HepG2 (cell line): Measurements from ENCODE around the gene FAF1. TPM values are rescaled to one million over a fixed set of nuclear protein-coding genes. Genes with fewer than 3 reads are reported as not detected.

Source experiments
- ATAC-seq: fragments of 200-7000 bp; cut with Tn5 transposase; 3 replicates; pipeline ENCODE4 v1.9.1; 2020; ENCODE audit warnings: mild to moderate bottlenecking, moderate library complexity
- BruUV-seq: library from RNA; stranded (reverse); fragments of 400-500 nt; replicated peaks from 2 replicates; lab custom pipeline; 2021; lab: Mats Ljungman, UMichigan
- CTCF ChIA-PET: fragments of 300-600 bp; formaldehyde crosslinking; extraction: SDS; loops from one replicate; lab custom pipeline; 2021; ENCODE audit warnings: low total read pairs, inconsistent platforms, low intra/inter-chr PET ratio; lab: Yijun Ruan, JAX
- POLR2A ChIA-PET: fragments of 350-600 bp; sonication (Branson Sonifier 250); formaldehyde crosslinking; loops from one replicate; lab custom pipeline; 2020; ENCODE audit warnings: antibody characterized with exemption, inconsistent platforms; lab: Yijun Ruan, JAX
- DNase-seq: peaks from one replicate; pipeline ENCODE4 v3.0.0-alpha.2; 2015; ENCODE audit warnings: low spot score
- FAIRE-seq: peaks from 3 replicates; lab custom pipeline; 2011; peaks lifted over from hg19 to GRCh38; lab: Jason Lieb, UNC
- H2AFZ ChIP-seq: one replicate; pipeline ENCODE4 v1.6.1; 2011; ENCODE audit warnings: low read length, inconsistent platforms
- H3K27ac ChIP-seq: fragments of 300-600 bp; 3 replicates; pipeline ENCODE4 v1.8.0; 2011; ENCODE audit warnings: mixed run types, mild to moderate bottlenecking, mixed read lengths, low read length, inconsistent platforms; ENCODE audit not compliant: insufficient read depth; ENCODE audit errors: extremely low read length
- H3K27me3 ChIP-seq, 2 experiments: fragments of 200-600 bp in 1 of 2; 2 replicates in 1 of 2; 3 replicates in 1 of 2; pipeline versions ENCODE4 v1.6.0 to v1.8.0; 2011; ENCODE audit warnings: low read length in 2 of 2, mild to moderate bottlenecking in 2 of 2, moderate library complexity in 2 of 2, inconsistent platforms in 1 of 2; ENCODE audit not compliant: insufficient read depth in 2 of 2, control insufficient read depth in 1 of 2
- H3K36me3 ChIP-seq, 2 experiments: fragments of 200-600 bp in 1 of 2; replicated peaks in 1 of 2; 2 replicates in 1 of 2; 3 replicates in 1 of 2; pipeline versions ENCODE4 v1.5.1 to v1.8.0; 2011; ENCODE audit warnings: low read length in 2 of 2, inconsistent platforms in 1 of 2; ENCODE audit not compliant: insufficient read depth in 2 of 2, control insufficient read depth in 1 of 2
- H3K4me1 ChIP-seq: 2 replicates; pipeline ENCODE4 v1.5.1; 2012; ENCODE audit warnings: low read length, inconsistent platforms; ENCODE audit not compliant: insufficient read depth
- H3K4me2 ChIP-seq: 2 replicates; pipeline ENCODE4 v1.6.0; 2011; ENCODE audit warnings: low read depth, low read length, inconsistent platforms
- H3K4me3 ChIP-seq, 3 experiments: fragments of 200-600 bp in 1 of 3; sonication (generic), shearing (Covaris generic) in 1 of 3; replicated peaks in 1 of 3; 2 replicates each; pipeline ENCODE4 v1.5.1; 2011 to 2016; ENCODE audit warnings: low read length in 3 of 3, inconsistent platforms in 2 of 3, low read depth in 2 of 3, mild to moderate bottlenecking in 2 of 3, control low read depth in 1 of 3, mixed read lengths in 1 of 3; ENCODE audit not compliant: insufficient read depth in 1 of 3
- H3K79me2 ChIP-seq: one replicate; pipeline ENCODE4 v1.6.1; 2011; ENCODE audit warnings: low read length, inconsistent platforms; ENCODE audit not compliant: insufficient read depth
- H3K9ac ChIP-seq: 2 replicates; pipeline ENCODE4 v1.6.0; 2011; ENCODE audit warnings: mild to moderate bottlenecking, low read depth, low read length, inconsistent platforms; ENCODE audit not compliant: insufficient read depth
- H3K9me3 ChIP-seq: 2 replicates; pipeline ENCODE4 v1.5.1; 2012; ENCODE audit warnings: mild to moderate bottlenecking, low read length
- H4K20me1 ChIP-seq: 2 replicates; pipeline ENCODE4 v1.6.0; 2011; ENCODE audit warnings: inconsistent platforms, mild to moderate bottlenecking, low read length, moderate library complexity; ENCODE audit not compliant: insufficient read depth
- ATRX ChIP-seq: sonication (generic); formaldehyde crosslinking; IDR thresholded peaks from 2 replicates; pipeline ENCODE4 v1.4.0; 2020; ENCODE audit warnings: missing genetic modification reagents, borderline replicate concordance
- CEBPG ChIP-seq: IDR thresholded peaks from 2 replicates; pipeline ENCODE4 v1.6.1; 2016
- ELF1 ChIP-seq: sonication (generic); formaldehyde crosslinking; IDR thresholded peaks from 2 replicates; pipeline ENCODE4 v1.4.0; 2020; ENCODE audit warnings: missing genetic modification reagents
- GLI4 ChIP-seq: sonication (generic); formaldehyde crosslinking; IDR thresholded peaks from 2 replicates; pipeline ENCODE4 v1.5.1; 2020; ENCODE audit warnings: missing genetic modification reagents, mild to moderate bottlenecking, moderate library complexity, borderline replicate concordance
- JARID2 ChIP-seq: sonication (generic); formaldehyde crosslinking; IDR thresholded peaks from 2 replicates; pipeline ENCODE4 v1.8.1; 2023; ENCODE audit warnings: missing genetic modification reagents, inconsistent platforms; ENCODE audit not compliant: insufficient replicate concordance
- KDM5A ChIP-seq: fragments of 200-600 bp; sonication (generic); IDR thresholded peaks from 2 replicates; pipeline ENCODE4 v1.7.0; 2018; ENCODE audit warnings: antibody characterized with exemption, mild to moderate bottlenecking, low read length, borderline replicate concordance
- TP53 ChIP-seq: sonication (generic); formaldehyde crosslinking; conservative IDR thresholded peaks from 2 replicates; pipeline ENCODE4 v1.4.0; 2020; ENCODE audit warnings: missing genetic modification reagents
- ZNF10 ChIP-seq: sonication (generic); formaldehyde crosslinking; IDR thresholded peaks from 2 replicates; pipeline ENCODE4 v1.4.0; 2020; ENCODE audit warnings: mild to moderate bottlenecking, low read depth, missing genetic modification reagents, borderline replicate concordance
- ZNF20 ChIP-seq: sonication (generic); formaldehyde crosslinking; IDR thresholded peaks from 2 replicates; pipeline ENCODE4 v1.4.0; 2020; ENCODE audit warnings: mild to moderate bottlenecking, moderate library complexity, missing genetic modification reagents
- ZNF264 ChIP-seq: sonication (generic); formaldehyde crosslinking; IDR thresholded peaks from 2 replicates; pipeline ENCODE4 v1.4.0; 2020; ENCODE audit warnings: missing genetic modification reagents
- ZNF569 ChIP-seq: sonication (generic); formaldehyde crosslinking; IDR thresholded peaks from 2 replicates; pipeline ENCODE4 v1.5.0; 2020; ENCODE audit warnings: mild to moderate bottlenecking, missing genetic modification reagents, moderate library complexity, borderline replicate concordance
- ZNF839 ChIP-seq: sonication (generic); formaldehyde crosslinking; IDR thresholded peaks from 2 replicates; pipeline ENCODE4 v1.4.0; 2020; ENCODE audit warnings: missing genetic modification reagents, mild to moderate bottlenecking, borderline replicate concordance
- ZSCAN20 ChIP-seq: sonication (generic); formaldehyde crosslinking; IDR thresholded peaks from 2 replicates; pipeline ENCODE4 v1.4.0; 2020; ENCODE audit warnings: missing genetic modification reagents, mild to moderate bottlenecking, borderline replicate concordance
- WGBS: methylation state at CpG from one replicate; pipeline ENCODE4 v1.1.6; 2017; ENCODE audit warnings: low lambda C conversion rate; 5-methylcytosine and 5-hydroxymethylcytosine counted together
- in situ Hi-C: cut with HindIII; loops from 2 replicates; pipeline ENCODE4 v1.10.0; 2017; ENCODE audit warnings: low pct_unique_long_range_greater_than_20kb; ENCODE audit not compliant: extremely low pct_ligation_motif_present
- intact Hi-C: fragments of 100-400 bp; cut with micrococcal nuclease; formaldehyde crosslinking; loops from one replicate; pipeline ENCODE4 v1.10.0; 2022; ENCODE audit not compliant: unreplicated experiment
- polyA plus RNA-seq, 8 experiments: library from polyadenylated mRNA; depleted of rRNA in 3 of 8; stranded (reverse) in 7 of 8; unstranded in 1 of 8; fragments of >200 nt; fragmentation: Illumina TruSeq in 4 of 8; extraction: Trizol in 4 of 8; gene quantifications; 2 replicates each; pipeline versions ENCODE4 v1.2.1 to v1.2.3, GENCODE V29; 2011 to 2016; ENCODE audit warnings: low read depth in 4 of 8, missing spikeins in 1 of 8, mixed read lengths in 1 of 8; ENCODE audit not compliant: insufficient read depth in 1 of 8
- total RNA-seq, 5 experiments: library from RNA; depleted of rRNA; stranded (reverse); fragments of >200 nt; fragmentation: Illumina TruSeq; extraction: Trizol; gene quantifications; 2 replicates each; pipeline ENCODE4 v1.2.3, GENCODE V29; 2016; ENCODE audit warnings: low read depth in 1 of 5
- TF ChIP-seq, protein P1 (sequence below), 2 experiments: sonication (generic) in 1 of 2; formaldehyde crosslinking in 1 of 2; IDR thresholded peaks; 2 replicates each; pipeline versions ENCODE4 v1.5.1 to v1.6.1; 2011 to 2020; ENCODE audit warnings: borderline replicate concordance in 1 of 2, low read depth in 1 of 2, low read length in 1 of 2, mild to moderate bottlenecking in 1 of 2, missing genetic modification reagents in 1 of 2, moderate library complexity in 1 of 2
- TF ChIP-seq, protein P2 (sequence below): sonication (generic); formaldehyde crosslinking; IDR thresholded peaks from 2 replicates; pipeline ENCODE4 v1.4.0; 2020; ENCODE audit warnings: missing genetic modification reagents
- TF ChIP-seq, protein P3 (sequence below): sonication (generic); formaldehyde crosslinking; IDR thresholded peaks from 2 replicates; pipeline ENCODE4 v1.5.1; 2020; ENCODE audit warnings: mild to moderate bottlenecking, missing genetic modification reagents, moderate library complexity

The FAF1 gene
- total and polyA plus RNA-seq, 2 of the 13 experiments (the other 11 are each of a cell fraction or from before 2014, with no cell fraction given): 19.4 to 63.3 TPM

DNA sequence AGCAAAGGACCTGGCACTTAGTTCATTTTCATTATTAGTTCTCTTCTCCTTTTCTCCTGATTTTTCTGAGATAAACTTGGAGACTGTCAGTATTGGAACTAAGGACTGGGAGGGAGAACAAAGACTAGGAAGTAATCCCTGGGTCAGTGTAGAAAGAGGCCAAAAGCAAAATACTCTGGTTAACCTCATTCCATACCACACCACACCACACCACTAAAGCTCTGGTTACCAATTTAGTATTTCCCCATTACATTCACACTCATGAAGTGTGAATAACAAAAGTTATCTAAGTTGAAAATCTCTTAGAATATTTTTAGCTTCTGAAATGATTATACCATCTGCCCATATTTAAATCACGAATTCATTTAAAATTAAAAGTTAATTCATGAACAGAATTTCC lies 467.9 kb downstream of the FAF1 start:
- H3K4me1 ChIP-seq: no peaks in the 10 kb centered on the region
- TF ChIP-seq, protein P1, sequence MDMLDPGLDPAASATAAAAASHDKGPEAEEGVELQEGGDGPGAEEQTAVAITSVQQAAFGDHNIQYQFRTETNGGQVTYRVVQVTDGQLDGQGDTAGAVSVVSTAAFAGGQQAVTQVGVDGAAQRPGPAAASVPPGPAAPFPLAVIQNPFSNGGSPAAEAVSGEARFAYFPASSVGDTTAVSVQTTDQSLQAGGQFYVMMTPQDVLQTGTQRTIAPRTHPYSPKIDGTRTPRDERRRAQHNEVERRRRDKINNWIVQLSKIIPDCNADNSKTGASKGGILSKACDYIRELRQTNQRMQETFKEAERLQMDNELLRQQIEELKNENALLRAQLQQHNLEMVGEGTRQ (IDR thresholded peaks at IDR 0.05; ENCODE audit: low read depth, low read length): no peak
- TF ChIP-seq, protein P1 (CRISPR knock-in tag; IDR thresholded peaks at IDR 0.05; ENCODE audit: borderline replicate concordance): no peak
- no peak for TF ChIP-seq ZNF569
- TF ChIP-seq ZNF264: no peak
- TF ChIP-seq, protein P2, sequence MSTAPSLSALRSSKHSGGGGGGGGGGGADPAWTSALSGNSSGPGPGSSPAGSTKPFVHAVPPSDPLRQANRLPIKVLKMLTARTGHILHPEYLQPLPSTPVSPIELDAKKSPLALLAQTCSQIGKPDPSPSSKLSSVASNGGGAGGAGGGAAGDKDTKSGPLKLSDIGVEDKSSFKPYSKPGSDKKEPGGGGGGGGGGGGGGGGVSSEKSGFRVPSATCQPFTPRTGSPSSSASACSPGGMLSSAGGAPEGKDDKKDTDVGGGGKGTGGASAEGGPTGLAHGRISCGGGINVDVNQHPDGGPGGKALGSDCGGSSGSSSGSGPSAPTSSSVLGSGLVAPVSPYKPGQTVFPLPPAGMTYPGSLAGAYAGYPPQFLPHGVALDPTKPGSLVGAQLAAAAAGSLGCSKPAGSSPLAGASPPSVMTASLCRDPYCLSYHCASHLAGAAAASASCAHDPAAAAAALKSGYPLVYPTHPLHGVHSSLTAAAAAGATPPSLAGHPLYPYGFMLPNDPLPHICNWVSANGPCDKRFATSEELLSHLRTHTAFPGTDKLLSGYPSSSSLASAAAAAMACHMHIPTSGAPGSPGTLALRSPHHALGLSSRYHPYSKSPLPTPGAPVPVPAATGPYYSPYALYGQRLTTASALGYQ: no peak
- TF ChIP-seq JARID2 (CRISPR knock-in tag): no peak
- TF ChIP-seq ZNF10: no peak
- TF ChIP-seq ZSCAN20 (CRISPR knock-in tag): no peak
- no peak for TF ChIP-seq TP53 (CRISPR knock-in tag)
- no peak for TF ChIP-seq ATRX (CRISPR knock-in tag)
- TF ChIP-seq, protein P3, sequence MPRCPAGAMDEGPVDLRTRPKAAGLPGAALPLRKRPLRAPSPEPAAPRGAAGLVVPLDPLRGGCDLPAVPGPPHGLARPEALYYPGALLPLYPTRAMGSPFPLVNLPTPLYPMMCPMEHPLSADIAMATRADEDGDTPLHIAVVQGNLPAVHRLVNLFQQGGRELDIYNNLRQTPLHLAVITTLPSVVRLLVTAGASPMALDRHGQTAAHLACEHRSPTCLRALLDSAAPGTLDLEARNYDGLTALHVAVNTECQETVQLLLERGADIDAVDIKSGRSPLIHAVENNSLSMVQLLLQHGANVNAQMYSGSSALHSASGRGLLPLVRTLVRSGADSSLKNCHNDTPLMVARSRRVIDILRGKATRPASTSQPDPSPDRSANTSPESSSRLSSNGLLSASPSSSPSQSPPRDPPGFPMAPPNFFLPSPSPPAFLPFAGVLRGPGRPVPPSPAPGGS: no peak
- TF ChIP-seq GLI4: no peak
- TF ChIP-seq ELF1 (CRISPR knock-in tag): no peak
- TF ChIP-seq ZNF839 (CRISPR knock-in tag): no peak
- TF ChIP-seq KDM5A: no peak
- TF ChIP-seq ZNF20 (CRISPR knock-in tag): no peak
- no peak for TF ChIP-seq CEBPG (CRISPR knock-in tag)
- no peak overlapping the region for H2AFZ ChIP-seq
- 93% methylated on average over 1 of the region's 1 CpG for WGBS
- in situ Hi-C loops (no loop called here), intact Hi-C loops (no loop called here)
- DNase-seq: no peak
- no peak overlapping the region for H3K9ac ChIP-seq
- H3K27me3 ChIP-seq: no peaks in the 10 kb centered on the region
- ChIA-PET POLR2A (no interaction called here), CTCF (no interaction called here)
- no peaks in the 10 kb centered on the region for H4K20me1 ChIP-seq
- H3K4me2 ChIP-seq: no peak overlapping the region
- H3K36me3 ChIP-seq: peaks cover 0 to 3% of the 10 kb centered on the region in 2 experiments; a peak in 1 of 5 replicates
- no TSS peak for BruUV-seq
- H3K79me2 ChIP-seq: no peaks in the 10 kb centered on the region
- H3K4me3 ChIP-seq: no peak overlapping the region
- ATAC-seq: no peak
- H3K27ac ChIP-seq: no peak overlapping the region
- no peaks in the 10 kb centered on the region; the same call in 1 of the 2 replicates for H3K9me3 ChIP-seq
- FAIRE-seq: no peak
